ENCODE data around the gene TENM3. TPM values are rescaled to one million over a fixed set of nuclear protein-coding genes. Genes with fewer than 3 reads are reported as not detected.

The TENM3 gene
- total RNA-seq, 1 experiment from 2014 or later, result 40.5 TPM

- no peak for DNase-seq (ENCODE audit: low read depth)
Measured at GRCh38 chr4:182680234-182680653, 437.0 kb downstream of the TENM3 start.

GRCh38 chr4:182683661-182684060 lies 440.5 kb downstream of the TENM3 start:
- no peak for DNase-seq (ENCODE audit: low read depth)

DNA sequence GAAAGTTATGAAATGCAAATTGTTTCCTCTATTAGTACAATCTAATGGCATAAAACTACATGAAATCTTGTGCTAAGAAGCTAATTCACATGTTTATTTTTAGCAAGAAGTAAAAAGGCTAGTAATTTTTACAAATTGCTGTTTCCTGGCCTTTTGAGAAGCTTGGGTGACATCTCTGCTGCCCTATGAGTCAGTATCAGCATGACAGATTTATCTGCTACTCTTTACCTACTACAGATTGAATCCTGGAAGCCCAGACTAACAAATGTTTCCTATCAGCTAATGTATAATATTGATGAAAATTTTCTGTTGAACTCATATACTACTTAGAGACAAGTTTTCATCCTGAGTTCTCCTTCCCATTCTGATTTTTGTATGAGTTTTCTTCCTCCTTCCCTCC lies 441.6 kb downstream of the TENM3 start:
- no peak for DNase-seq (ENCODE audit: low read depth)

- DNase-seq (ENCODE audit: low read depth), result no peak
Measured at GRCh38 chr4:182688081-182688480, 444.9 kb downstream of the TENM3 start.

GRCh38 chr4:182694551-182694950 lies 451.3 kb downstream of the TENM3 start:
- no peak for DNase-seq (ENCODE audit: low read depth)

DNA sequence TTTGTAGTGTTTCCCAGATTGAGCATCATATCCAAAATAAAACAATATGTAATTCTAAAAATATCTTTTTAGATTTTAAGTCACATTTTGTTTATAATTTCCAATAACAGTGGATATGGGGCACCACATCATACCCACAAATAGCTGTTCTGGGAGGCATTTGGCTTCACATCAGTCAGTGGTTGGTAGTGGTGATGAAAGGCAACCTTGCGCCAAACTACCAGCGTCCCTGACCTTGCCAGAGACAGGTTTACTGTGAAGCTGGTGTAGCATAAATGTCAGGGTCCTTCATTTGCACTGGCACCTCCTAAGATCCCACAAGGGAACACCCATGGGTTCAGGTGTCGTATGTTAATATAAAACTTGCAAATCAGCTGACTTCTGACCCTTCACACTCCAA lies 451.8 kb downstream of the TENM3 start:
- DNase-seq (ENCODE audit: low read depth), result no peak

DNA sequence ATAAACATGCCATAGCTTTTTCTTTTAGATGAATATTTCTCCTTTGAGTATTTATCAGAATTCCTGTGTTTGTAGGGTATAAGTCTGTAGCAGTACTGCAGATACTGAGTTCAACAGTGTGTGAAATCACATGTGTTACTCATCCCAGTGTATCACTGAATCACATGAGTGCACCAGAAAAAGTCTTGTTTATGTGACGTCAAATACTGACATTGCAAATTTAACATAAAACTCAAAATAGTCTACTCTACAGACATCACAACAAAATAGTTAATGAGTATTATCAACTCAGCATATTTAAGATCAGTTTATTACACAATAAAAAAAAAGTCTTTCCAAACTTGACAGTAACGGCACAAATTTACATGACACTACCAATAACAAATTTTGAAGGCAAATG lies 452.6 kb downstream of the TENM3 start:
- DNase-seq (ENCODE audit: low read depth), result no peak

DNA sequence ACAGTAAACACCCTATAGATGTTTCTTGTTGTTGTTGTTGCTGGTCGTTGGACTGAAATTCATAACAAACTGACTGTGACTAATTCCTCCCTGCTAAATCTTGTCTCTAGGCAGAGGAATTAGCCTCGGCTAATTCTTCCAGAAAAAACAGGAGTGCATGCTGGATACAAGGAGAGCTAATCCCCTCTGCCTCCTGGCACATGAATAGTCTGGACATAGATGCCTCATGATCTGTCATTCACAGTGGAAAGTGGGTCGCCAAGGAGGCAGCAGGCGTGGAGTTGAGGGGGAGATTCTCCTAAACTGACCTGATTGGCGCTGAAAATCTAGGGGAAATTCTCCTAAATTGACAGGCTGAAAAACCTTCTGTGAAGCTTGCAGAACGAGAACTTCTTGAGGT lies 453.9 kb downstream of the TENM3 start:
- DNase-seq (ENCODE audit: low read depth), result no peak

- peak; percentile 38 for DNase-seq (ENCODE audit: low read depth)
Measured at GRCh38 chr4:182698212-182698611, 455.0 kb downstream of the TENM3 start.

DNA sequence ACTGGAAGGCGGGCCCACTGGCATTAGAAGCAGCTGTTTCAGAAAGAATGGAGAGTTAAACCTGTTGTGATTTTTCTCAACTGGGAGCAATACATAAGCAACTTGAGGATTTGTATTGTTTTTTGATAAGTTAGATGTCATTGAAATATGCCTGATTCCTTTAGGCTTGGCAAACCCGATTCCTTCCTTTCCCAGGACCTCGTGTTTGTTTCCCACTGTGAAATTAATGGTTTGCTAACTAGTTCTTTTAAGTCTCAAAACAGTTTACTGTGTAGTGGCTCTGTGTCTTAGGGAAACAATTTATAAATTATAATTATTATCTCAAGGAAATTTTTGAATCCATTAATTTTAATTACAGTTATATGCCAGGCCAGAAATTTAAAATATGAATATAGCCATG lies 456.0 kb downstream of the TENM3 start:
- no peak for DNase-seq (ENCODE audit: low read depth)

- no peak for DNase-seq (ENCODE audit: low read depth)
Measured at GRCh38 chr4:182699795-182700194, 456.6 kb downstream of the TENM3 start.

GRCh38 chr4:182700362-182701160 lies 457.4 kb downstream of the TENM3 start:
- DNase-seq (ENCODE audit: low read depth), result no peak

DNA sequence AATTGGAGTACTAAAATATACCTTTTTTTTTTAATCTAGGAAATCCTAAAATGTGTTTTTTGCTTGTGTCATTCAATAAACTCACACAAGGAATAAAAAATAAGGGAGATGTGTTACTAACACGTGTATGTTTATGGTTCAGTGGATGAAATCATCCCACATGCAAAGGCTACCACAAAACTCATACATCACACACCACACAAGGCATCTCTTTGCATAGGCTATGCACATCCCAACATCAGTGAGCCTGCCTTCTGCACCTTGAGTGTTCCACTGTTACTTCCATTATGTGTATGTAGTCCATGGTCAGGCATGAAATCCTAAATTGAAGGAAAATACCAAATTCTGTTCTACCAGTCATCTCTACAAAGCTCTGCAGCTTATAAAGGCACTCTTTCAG lies 460.9 kb downstream of the TENM3 start:
- DNase-seq (ENCODE audit: low read depth), result no peak

- no peak for DNase-seq (ENCODE audit: low read depth)
Measured at GRCh38 chr4:182704948-182705347, 461.7 kb downstream of the TENM3 start.

- no peak for DNase-seq (ENCODE audit: low read depth)
Measured at GRCh38 chr4:182705389-182705788, 462.2 kb downstream of the TENM3 start.

DNA sequence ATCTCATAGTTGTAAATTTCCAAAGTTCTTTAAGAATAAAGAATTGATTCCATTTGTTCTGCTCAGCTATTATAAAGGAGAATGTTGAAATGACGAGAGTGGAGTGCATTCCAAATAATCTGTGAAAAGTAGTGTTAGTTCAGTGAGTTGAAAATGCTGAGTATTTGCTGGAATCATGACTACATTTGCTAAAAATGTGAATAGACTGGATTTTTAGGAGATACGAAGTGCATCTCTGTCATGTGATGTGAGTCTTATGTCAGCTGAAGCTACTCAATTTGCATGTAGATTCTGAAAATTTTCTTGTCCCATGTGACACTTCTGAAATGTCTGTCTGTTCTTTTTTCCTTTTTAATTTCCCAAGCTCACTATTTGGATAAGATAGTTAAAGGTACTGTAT lies 468.0 kb downstream of the TENM3 start:
- no peak for DNase-seq (ENCODE audit: low read depth)

DNA sequence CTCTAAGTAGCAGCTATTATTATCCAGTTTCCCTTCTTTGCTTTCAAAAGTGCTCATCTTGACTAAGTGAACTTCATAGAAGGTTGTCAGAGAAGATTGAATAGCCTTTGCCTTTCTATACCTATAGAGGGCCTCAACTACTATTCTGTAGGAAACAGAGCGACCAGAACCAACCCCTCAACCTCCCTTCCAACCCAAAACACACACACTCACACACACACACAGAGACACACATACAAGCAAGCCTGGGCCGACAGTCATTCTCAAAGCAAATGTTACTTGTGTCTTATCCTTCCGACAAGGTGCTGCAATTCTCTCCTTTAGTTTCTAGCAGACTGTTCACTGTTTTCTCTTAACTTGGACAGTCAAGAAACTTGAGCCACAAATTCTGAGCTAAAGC lies 472.3 kb downstream of the TENM3 start:
- no peak for DNase-seq (ENCODE audit: low read depth)

DNA sequence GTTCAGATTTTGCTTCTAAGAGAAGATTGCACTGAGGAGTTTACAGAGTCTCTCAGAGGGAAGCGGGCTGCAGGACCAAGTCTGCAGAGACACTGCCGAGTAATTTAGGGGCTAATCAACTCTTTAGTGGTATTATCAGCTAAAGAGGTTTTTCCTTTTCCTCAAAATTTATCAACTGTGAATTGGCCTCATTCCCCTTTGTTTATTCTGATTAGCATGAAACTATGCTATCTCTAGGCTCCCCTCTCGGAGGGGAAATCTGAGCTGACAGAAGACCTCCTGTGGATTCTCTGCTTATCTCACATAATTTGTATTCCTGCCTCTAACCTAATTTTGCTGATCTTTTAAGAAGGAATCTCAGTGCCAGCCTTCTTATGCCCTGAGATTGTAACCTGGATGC lies 473.0 kb downstream of the TENM3 start:
- no peak for DNase-seq (ENCODE audit: low read depth)

GRCh38 chr4:182717788-182718583 lies 474.8 kb downstream of the TENM3 start:
- no peak for DNase-seq (ENCODE audit: low read depth)

DNA sequence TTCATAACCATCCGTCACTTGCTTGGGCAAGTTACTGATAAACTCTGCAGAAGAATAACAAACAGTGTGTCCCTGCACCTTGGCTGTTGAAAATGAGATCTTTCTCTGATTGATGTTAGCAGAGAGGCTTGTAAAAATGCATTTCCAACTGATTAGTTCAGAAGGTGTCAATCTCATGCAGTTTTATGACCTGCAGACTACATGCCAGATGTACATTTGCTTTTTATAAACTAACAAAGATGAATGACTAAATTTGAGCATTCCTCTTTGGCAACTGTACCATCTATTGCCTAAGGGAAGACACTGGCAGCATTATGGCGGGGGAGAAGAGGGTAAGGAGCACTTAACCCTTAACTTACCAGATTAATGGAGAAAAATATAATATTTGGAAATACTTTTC lies 481.2 kb downstream of the TENM3 start:
- no peak for DNase-seq (ENCODE audit: low read depth)

DNA sequence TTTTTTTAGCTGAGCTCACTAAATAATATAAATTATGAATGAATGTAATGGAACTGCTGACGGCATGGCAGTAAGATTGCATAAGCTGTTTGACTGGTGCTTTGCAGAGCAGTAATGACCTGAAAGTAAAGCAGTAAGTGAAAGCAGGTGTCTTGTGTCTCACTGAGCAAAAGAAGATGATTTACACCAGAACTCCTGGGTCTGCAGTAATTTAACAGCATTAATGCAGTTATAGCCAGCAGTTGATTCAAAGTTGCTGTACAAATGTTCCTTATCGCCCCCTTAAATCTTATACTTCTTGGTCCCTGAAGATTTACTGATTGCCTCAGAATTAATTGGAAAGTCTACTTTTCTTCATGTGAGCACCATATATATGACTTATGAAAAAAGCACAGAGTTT lies 486.3 kb downstream of the TENM3 start:
- DNase-seq (ENCODE audit: low read depth), result no peak

GRCh38 chr4:182730791-182731190 lies 487.6 kb downstream of the TENM3 start:
- no peak for DNase-seq (ENCODE audit: low read depth)

DNA sequence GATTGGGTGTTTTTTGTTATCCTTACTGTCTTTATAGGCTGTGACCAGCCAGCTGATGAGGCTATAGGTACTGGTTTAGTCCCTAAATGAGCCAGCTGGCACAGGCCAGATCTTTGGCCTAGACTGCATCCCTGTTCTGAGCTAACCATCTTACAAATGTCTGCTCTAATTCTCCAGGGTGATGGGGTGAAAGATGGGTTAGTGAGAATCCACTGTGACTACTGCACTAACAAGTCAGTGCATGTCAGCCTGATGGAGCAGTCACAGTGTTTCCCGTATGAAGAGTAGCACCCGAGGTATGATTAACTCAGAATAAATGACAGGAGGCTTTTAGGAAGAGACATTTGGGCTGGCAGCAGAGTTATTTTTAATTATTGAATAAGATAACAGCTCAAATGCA lies 493.0 kb downstream of the TENM3 start:
- no peak for DNase-seq (ENCODE audit: low read depth)

Data from Daoy (cell line).